ENCODE measurements around the gene FSD1.

FSD1 gene

GRCh38 chr19:4366666-4367335 lies 62.4 kb downstream of the FSD1 start:
- DNase-seq: no peak

- DNase-seq: no peak
Observed at GRCh38 chr19:4367336-4367723, 62.9 kb downstream of the FSD1 start.

- DNase-seq: no peak
Observed at GRCh38 chr19:4367781-4368127, 63.4 kb downstream of the FSD1 start.

- DNase-seq: no peak
Observed at GRCh38 chr19:4368128-4368820, 63.9 kb downstream of the FSD1 start.

GRCh38 chr19:4369109-4369887 lies 64.9 kb downstream of the FSD1 start:
- no peak for DNase-seq

- DNase-seq: no peak
Observed at GRCh38 chr19:4369888-4370260, 65.5 kb downstream of the FSD1 start.

- no peak for DNase-seq
Observed at GRCh38 chr19:4370418-4371041, 66.1 kb downstream of the FSD1 start.

GRCh38 chr19:4371247-4372164 lies 67.1 kb downstream of the FSD1 start:
- no peak for DNase-seq

- DNase-seq: no peak
Observed at GRCh38 chr19:4372165-4373012, 68.0 kb downstream of the FSD1 start.

GRCh38 chr19:4373013-4373367 lies 68.6 kb downstream of the FSD1 start:
- DNase-seq: no peak

Measured in OCI-M1 (cell line).